Panc1 (cell line): ENCODE results near the gene MSANTD1. TPM values are rescaled to one million over a fixed set of nuclear protein-coding genes. Genes with fewer than 3 reads are reported as not detected.

Experiments
- ATAC-seq: fragments of 200-7000 bp; cut with Tn5 transposase; 2 replicates; pipeline ENCODE4 v1.9.1; 2020; ENCODE audit warnings: mild to moderate bottlenecking, moderate library complexity
- BruUV-seq: library from RNA; stranded (reverse); fragments of 400-500 nt; replicated peaks from 2 replicates; lab custom pipeline; 2021; lab: Mats Ljungman, UMichigan
- CTCF ChIA-PET: fragments of 300-600 bp; sonication (Branson Sonifier 250); formaldehyde crosslinking; loops from one replicate; lab custom pipeline; 2022; ENCODE audit warnings: antibody characterized with exemption; lab: Charles Lee
- POLR2A ChIA-PET: fragments of 300-600 bp; sonication (Branson Sonifier 250); formaldehyde crosslinking; loops from one replicate; lab custom pipeline; 2022; ENCODE audit warnings: antibody characterized with exemption; lab: Charles Lee
- DNase-seq: peaks from one replicate; pipeline ENCODE4 v3.0.0-alpha.2; 2010; ENCODE audit warnings: low read depth, low spot score
- H3K27ac ChIP-seq: 2 replicates; pipeline ENCODE4 v1.5.1; 2011; ENCODE audit warnings: mild to moderate bottlenecking, low read length, inconsistent platforms
- H3K27me3 ChIP-seq: fragments of 200-500 bp; sonication (Bioruptor generic); 2 replicates; pipeline ENCODE4 v1.6.0; 2014; ENCODE audit warnings: low read length, inconsistent platforms; ENCODE audit not compliant: control insufficient read depth, insufficient read depth
- H3K36me3 ChIP-seq: fragments of 200-500 bp; sonication (Bioruptor generic); 2 replicates; pipeline ENCODE4 v1.5.1; 2014; ENCODE audit warnings: inconsistent platforms, mild to moderate bottlenecking, low read length, moderate library complexity; ENCODE audit not compliant: control insufficient read depth, insufficient read depth
- H3K4me1 ChIP-seq: 2 replicates; pipeline ENCODE4 v1.5.1; 2011; ENCODE audit warnings: inconsistent platforms, mild to moderate bottlenecking, low read length, moderate library complexity; ENCODE audit not compliant: control insufficient read depth, insufficient read depth
- H3K4me3 ChIP-seq, 2 experiments: 2 replicates each; pipeline ENCODE4 v1.5.1; 2011 to 2012; ENCODE audit warnings: low read depth in 2 of 2, low read length in 2 of 2, mild to moderate bottlenecking in 2 of 2, inconsistent platforms in 1 of 2, moderate library complexity in 1 of 2
- H3K9me3 ChIP-seq: fragments of 200-500 bp; sonication (Bioruptor generic); 2 replicates; pipeline ENCODE4 v1.5.1; 2014; ENCODE audit warnings: low read depth, mild to moderate bottlenecking, inconsistent platforms, low read length, moderate library complexity; ENCODE audit not compliant: control insufficient read depth, insufficient read depth
- CTCF ChIP-seq: fragments of 450-650 bp; IDR thresholded peaks from 2 replicates; pipeline ENCODE4 v1.5.1; 2017; ENCODE audit warnings: mild to moderate bottlenecking
- POLR2AphosphoS5 ChIP-seq: IDR thresholded peaks from 2 replicates; pipeline ENCODE4 v1.6.1; 2012; ENCODE audit warnings: mild to moderate bottlenecking, low read depth, low read length, moderate library complexity
- REST ChIP-seq, 2 experiments: IDR thresholded peaks; 2 replicates each; pipeline ENCODE4 v1.6.1; 2011 to 2012; ENCODE audit warnings: low read depth in 2 of 2, control low read depth in 1 of 2, low read length in 1 of 2, mild to moderate bottlenecking in 1 of 2, moderate library complexity in 1 of 2; ENCODE audit not compliant: insufficient read depth in 1 of 2
- SIN3A ChIP-seq: IDR thresholded peaks from 2 replicates; pipeline ENCODE4 v1.6.1; 2012; ENCODE audit warnings: low read depth, mild to moderate bottlenecking, low read length, moderate library complexity, borderline replicate concordance; ENCODE audit not compliant: insufficient read depth
- TCF7L2 ChIP-seq: IDR thresholded peaks from 2 replicates; pipeline ENCODE4 v1.6.1; 2011; ENCODE audit warnings: mild to moderate bottlenecking, low read depth, low read length, inconsistent platforms
- in situ Hi-C: cut with HindIII; loops from 2 replicates; pipeline ENCODE4 v1.10.0; 2016; ENCODE audit warnings: low sequenced_read_pairs, low pct_unique_long_range_greater_than_20kb
- intact Hi-C: fragments of 100-400 bp; cut with micrococcal nuclease; formaldehyde crosslinking; loops from one replicate; pipeline ENCODE4 v1.10.0; 2022; ENCODE audit not compliant: unreplicated experiment
- total RNA-seq: library from RNA; stranded (reverse); gene quantifications from one replicate; pipeline ENCODE4 v1.2.1, GENCODE V29; 2021; ENCODE audit not compliant: unreplicated experiment

MSANTD1 gene
- total RNA-seq, 1 experiment from 2014 or later = 0.57 TPM

GRCh38 chr4:3223956-3224748, 24.8 kb upstream of the MSANTD1 start:
- H3K9me3 ChIP-seq = no peaks in the 10 kb centered on the region
- no peaks in the 10 kb centered on the region for H3K36me3 ChIP-seq
- POLR2A ChIA-PET = no interaction called here
- no TSS peak for BruUV-seq
- no peaks in the 10 kb centered on the region for H3K4me1 ChIP-seq
- DNase-seq = no peak
- no peaks in the 10 kb centered on the region for H3K27me3 ChIP-seq
- in situ Hi-C loops (no loop called here), intact Hi-C loops (no loop called here)
- H3K4me3 ChIP-seq = no peak overlapping the region
- H3K27ac ChIP-seq = no peak overlapping the region
- TF ChIP-seq CTCF = no peak
- no peak for TF ChIP-seq REST (IDR thresholded peaks at IDR 0.05; ENCODE audit: insufficient read depth in 1 of 2, low read depth in 2 of 2, low read length in 1 of 2)
- TF ChIP-seq TCF7L2 = no peak
- no peak for TF ChIP-seq POLR2AphosphoS5
- TF ChIP-seq SIN3A = no peak
- no peak for ATAC-seq
- CTCF ChIA-PET = interaction anchor here (0.5 kb wide), 1 partner anchor 60 kb away, joined by 4 read pairs; no protein-coding TSS in a partner anchor

- in situ Hi-C loops = no loop called here
- DNase-seq (no peak), ATAC-seq (no peak)
- ChIA-PET POLR2A (no interaction called here), CTCF (no interaction called here)
- no TSS peak for BruUV-seq
- Histone ChIP-seq H3K4me1 (no peaks in the 10 kb centered on the region), H3K27me3 (no peaks in the 10 kb centered on the region), H3K9me3 (no peaks in the 10 kb centered on the region), H3K27ac (no peak overlapping the region), H3K36me3 (no peaks in the 10 kb centered on the region), H3K4me3 (no peak overlapping the region)
- TF ChIP-seq SIN3A = no peak
- no peak for TF ChIP-seq TCF7L2
- intact Hi-C loops = no loop called here
Observed at GRCh38 chr4:3225071-3225850, 23.7 kb upstream of the MSANTD1 start.
